ENCODE results near the gene CACNA1B.

GRCh38 chr9:138043411-138044345, 166.1 kb downstream of the CACNA1B start:
- no peak for TF ChIP-seq HDGF (IDR thresholded peaks at IDR 0.05; ENCODE audit: borderline replicate concordance)
- TF ChIP-seq SP1 (IDR thresholded peaks at IDR 0.05): no peak
- no peak for TF ChIP-seq ARNT (IDR thresholded peaks at IDR 0.05)
- TF ChIP-seq FOXM1 (IDR thresholded peaks at IDR 0.05; ENCODE audit: borderline replicate concordance): no peak
- TF ChIP-seq SUZ12 (IDR thresholded peaks at IDR 0.05): no peak
- no peak for TF ChIP-seq BHLHE40 (IDR thresholded peaks at IDR 0.05; ENCODE audit: borderline replicate concordance)

All from HEK293T (cell line).